GM21526 (cell line): ENCODE measurements around the gene ARID3A.
"Not testable (repeated sequence)": the region's sequence is repeated elsewhere in the genome, so short reads cannot be mapped to it uniquely, and the experiment has no call there.

Experiments
- ATAC-seq: cut with Tn5 transposase; IDR thresholded peaks from one replicate; pipeline ENCODE4 v1.9.1; 2021; ENCODE audit warnings: moderate library complexity; ENCODE audit not compliant: unreplicated experiment, low FRiP score

ARID3A gene

DNA sequence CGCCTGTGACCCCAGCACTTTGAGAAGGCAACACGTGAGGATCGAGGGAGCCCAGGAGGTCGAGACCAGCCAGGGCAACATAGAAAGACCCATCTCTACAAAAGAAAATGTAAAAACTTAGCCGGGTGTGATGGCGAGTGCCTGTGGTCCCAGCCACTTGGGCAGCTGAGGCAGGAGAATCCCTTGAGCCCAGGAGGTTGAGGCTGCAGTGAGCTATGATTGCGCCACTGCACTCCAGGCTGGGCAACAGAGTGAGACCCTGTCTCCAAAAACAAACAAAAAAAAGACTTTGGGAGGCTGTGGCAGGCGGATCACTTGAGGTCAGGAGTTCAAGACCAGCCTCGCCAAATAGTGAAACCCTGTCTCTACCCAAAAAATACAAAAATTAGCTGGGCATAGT lies 31.7 kb downstream of the ARID3A start:
- ATAC-seq, result not testable (repeated sequence)

GRCh38 chr19:958967-959855 lies 33.4 kb downstream of the ARID3A start:
- ATAC-seq, result no peak

GRCh38 chr19:960020-960419 lies 34.2 kb downstream of the ARID3A start:
- ATAC-seq, result no peak

GRCh38 chr19:960601-960938 lies 34.7 kb downstream of the ARID3A start:
- no peak for ATAC-seq

DNA sequence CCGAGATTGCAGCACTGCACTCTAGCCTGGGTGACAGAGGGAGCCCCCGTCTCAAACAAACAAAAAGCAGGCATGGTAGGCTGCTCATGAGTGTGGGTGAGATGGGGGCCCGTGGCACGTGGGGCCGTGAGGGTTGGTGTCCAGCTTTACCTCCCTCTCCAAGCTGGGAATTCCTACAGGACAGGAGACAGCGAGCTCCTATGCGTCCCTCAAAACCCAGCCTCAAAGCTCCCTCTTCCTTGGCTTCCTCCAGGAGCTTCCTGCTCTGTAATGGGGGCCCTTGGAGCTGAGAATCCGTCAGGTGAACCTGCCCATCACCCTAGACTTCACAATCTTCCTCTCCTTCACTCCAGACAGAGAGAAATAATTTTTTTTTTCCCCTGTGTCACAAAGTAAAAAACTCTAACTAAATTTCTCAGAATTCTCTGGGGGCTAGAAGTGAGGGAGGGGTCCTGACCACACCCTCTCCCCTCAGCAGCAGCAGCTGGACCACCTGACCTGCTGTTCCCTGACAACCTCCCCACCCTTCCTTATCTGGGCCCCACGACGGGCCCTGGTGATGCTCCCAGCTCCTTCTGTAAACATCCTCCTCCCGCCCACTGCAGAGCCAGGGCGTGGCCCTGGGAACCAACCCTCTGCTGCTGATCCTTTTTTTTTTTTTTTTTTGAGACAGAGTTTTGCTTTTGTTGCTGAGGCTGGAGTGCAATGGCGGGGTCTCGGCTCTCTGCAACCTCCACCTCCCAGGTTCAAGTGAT lies 36.2 kb downstream of the ARID3A start:
- ATAC-seq, result no peak

DNA sequence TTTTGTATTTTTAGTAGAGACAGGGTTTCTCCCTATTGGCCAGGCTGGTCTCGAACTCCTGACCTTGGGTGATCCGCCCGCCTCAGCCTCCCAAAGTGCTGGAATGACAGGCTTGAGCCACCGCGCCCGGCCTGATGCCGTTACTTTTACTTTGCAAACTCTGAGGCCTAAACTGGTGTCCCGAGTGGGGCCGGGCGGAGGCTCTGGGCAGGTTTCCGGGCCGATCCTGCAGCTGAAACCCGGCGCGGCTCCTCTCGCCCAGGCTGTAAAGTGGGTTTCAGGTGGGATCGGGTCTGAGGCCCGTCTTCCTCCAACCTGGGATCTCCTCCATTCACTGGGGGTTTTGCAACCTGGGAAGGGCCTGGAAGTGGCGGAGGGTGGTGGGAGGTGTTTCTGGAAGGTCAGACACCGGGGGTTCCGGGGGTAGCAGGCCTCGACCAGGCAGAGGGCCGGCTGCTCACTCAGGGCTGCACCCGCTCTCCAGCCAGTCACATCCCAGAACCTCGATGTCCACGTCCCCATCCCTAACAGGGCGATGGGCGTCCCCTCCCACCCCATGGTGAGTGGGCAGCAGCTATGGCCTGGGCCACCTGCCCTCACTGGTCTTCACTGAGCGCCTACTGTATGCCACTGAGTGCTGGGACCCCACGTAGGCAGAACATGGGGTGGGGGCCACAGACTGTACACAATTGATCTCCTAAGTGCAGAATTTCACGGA lies 37.0 kb downstream of the ARID3A start:
- ATAC-seq, result no peak

- no peak for ATAC-seq
Observed at GRCh38 chr19:963486-963951, 37.7 kb downstream of the ARID3A start.

DNA sequence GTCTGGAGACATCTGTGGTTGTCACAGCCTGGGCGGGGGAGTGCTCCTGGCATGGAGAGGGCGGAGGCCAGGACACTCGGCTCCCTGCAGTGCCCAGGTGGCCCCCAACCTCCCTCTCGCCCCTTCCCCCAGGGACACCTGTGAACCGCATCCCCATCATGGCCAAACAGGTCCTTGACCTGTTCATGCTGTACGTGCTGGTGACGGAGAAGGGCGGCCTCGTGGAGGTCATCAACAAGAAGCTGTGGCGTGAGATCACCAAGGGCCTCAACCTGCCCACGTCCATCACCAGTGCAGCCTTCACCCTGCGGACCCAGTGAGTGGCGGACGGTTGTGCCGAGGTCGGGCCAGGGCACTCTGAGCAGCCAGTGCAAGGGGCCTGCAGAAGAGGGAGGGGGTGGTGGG lies 38.3 kb downstream of the ARID3A start:
- ATAC-seq, result no peak

GRCh38 chr19:964761-965694 lies 39.2 kb downstream of the ARID3A start:
- no peak for ATAC-seq

DNA sequence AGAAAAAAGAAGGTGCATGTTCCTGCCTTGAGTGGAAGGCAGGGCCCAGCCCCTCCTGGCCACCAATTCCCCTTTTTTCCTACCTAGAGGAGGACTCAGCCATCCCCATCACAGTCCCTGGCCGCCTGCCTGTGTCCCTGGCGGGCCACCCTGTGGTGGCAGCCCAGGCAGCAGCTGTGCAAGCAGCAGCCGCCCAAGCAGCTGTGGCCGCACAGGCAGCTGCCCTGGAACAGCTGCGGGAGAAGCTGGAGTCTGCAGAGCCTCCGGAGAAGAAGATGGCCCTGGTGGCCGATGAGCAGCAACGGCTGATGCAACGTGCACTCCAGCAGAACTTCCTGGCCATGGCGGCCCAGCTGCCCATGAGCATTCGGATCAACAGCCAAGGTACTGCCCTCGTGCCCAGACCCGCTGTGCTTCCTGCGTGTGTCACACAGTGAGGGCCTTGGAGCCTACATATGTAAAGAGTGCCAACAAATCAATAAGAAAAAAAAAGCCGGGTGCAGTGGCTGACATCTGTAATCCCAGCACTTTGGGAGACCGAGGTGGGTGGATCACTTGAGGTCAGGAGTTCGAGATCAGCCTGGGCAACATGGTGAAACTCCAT lies 40.8 kb downstream of the ARID3A start:
- no peak for ATAC-seq

DNA sequence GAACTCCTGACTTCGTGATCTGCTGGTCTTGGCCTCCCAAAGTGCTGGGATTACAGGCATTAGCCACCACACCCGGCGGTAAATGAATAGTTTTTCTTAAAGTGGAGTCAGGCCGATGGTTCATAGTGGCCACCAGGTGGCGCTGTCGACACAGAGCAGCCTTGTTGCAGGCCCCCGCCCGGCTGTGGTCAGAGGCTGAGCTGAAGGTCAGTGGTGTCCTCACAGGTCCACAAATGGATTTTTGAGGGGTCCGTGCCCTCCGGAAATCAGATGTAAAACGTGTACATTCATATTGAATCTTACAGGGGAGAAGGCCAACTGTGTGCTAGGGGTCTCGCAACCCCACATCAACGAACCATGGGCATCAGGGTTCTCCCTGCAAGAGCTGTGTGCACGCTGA lies 44.9 kb downstream of the ARID3A start:
- ATAC-seq, result no peak

- no peak for ATAC-seq
Observed at GRCh38 chr19:971795-972194, 46.0 kb downstream of the ARID3A start.

DNA sequence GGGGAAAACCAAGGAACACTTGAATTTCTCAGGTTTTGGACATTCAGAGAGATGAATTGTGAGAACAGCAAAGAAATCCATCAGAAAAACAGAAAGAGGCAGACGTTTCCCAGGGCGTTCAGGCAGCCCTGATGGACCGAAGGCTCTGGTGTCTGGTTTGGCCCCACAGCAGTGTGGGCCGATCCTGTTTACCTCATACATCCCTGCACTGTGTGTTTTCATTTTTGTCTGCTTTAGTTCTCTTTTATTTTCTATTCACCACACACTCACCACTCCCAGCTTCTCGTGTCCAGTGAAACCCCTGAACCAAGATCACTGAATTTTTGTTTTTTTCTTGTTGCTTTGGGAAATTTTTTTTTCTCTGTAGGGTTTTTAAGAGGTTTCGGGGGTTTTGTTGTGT lies 46.4 kb downstream of the ARID3A start:
- no peak for ATAC-seq

- ATAC-seq, result no peak
Observed at GRCh38 chr19:973726-974563, 48.1 kb downstream of the ARID3A start.

GRCh38 chr19:974564-975257 lies 48.9 kb downstream of the ARID3A start:
- no peak for ATAC-seq

DNA sequence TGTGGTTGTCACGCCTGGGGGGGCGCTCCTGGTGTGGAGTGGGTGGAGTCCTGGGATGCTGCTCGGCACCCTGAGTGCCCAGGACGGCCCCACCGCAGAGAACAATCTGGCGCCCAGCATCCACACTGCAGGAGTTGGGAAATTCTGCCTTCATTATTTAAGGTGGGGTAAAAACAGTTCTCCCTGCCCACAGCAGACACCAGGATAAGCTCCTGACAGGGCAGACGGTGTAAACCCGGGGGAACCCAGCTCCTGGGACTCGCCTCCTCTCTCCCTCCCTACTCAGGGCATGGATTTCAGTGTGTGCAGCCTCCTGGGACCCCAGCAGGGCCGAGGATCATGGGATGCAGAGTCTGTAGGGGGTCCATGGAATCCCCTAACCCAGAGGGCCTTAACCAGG lies 50.6 kb downstream of the ARID3A start:
- no peak for ATAC-seq

DNA sequence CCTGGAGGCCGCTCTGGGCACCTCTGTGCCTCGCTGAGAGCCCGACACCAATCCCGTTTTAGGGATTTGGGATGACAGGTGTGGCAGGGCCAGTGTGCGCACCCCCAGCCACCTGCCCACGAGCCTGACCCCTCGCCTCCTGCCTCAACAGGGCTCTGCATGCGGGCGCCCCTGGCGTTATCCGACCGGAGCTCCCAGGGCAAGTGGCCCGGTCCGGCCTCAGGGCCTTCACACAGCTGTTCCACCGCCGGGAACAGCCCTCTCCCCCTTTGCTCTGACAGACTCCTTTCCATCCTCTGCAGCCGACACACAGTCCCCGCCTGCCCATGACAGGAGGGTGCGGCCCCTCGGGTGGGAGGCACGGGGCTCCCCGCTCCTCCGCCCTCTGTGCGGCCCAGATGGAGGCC lies 51.2 kb downstream of the ARID3A start:
- ATAC-seq, result no peak

DNA sequence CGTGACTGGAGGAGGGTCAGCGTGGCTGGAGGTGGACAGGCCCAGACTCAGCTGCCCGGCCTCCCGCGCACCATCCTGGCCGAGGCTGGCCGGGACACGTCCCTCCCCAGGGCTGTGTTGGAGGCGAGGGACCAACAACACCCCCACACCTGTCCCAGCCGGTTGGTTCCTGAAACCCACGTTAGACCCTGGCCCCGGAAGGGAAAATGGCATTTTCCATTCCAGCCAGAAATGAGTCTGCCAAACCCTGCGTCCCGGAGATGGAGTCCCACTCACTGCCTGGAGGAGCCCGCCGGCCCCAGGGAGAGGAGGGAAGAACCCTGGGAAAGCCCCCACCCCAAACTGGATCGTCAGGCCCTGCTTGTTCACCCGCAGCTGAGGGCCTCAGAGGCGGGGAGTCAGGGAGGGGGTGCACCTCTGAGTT lies 53.5 kb downstream of the ARID3A start:
- ATAC-seq, result no peak
